IPS-18a (cell line): Measurements from ENCODE around the gene OCIAD2.
"Not testable (repeated sequence)": the region's sequence is repeated elsewhere in the genome, so short reads cannot be mapped to it uniquely, and the experiment has no call there.

Experiments used
- H3K27ac ChIP-seq: one replicate; pipeline ENCODE4 v1.5.1; 2013; ENCODE audit warnings: low read length
- H3K27me3 ChIP-seq: one replicate; pipeline ENCODE4 v1.6.1; 2013; ENCODE audit warnings: mild to moderate bottlenecking, low read length; ENCODE audit not compliant: control insufficient read depth, insufficient read depth
- H3K36me3 ChIP-seq: one replicate; pipeline ENCODE4 v1.6.1; 2013; ENCODE audit warnings: low read depth, low read length; ENCODE audit not compliant: control insufficient read depth
- H3K4me1 ChIP-seq: one replicate; pipeline ENCODE4 v1.6.1; 2013; ENCODE audit warnings: low read depth, low read length; ENCODE audit not compliant: control insufficient read depth
- H3K4me3 ChIP-seq: one replicate; pipeline ENCODE4 v1.5.1; 2013; ENCODE audit warnings: low read length
- H3K9ac ChIP-seq: one replicate; pipeline ENCODE4 v1.6.1; 2013; ENCODE audit warnings: mild to moderate bottlenecking, low read length, moderate library complexity
- H3K9me3 ChIP-seq: one replicate; pipeline ENCODE4 v1.6.1; 2013; ENCODE audit warnings: low read depth, low read length; ENCODE audit not compliant: control insufficient read depth

OCIAD2 gene

DNA sequence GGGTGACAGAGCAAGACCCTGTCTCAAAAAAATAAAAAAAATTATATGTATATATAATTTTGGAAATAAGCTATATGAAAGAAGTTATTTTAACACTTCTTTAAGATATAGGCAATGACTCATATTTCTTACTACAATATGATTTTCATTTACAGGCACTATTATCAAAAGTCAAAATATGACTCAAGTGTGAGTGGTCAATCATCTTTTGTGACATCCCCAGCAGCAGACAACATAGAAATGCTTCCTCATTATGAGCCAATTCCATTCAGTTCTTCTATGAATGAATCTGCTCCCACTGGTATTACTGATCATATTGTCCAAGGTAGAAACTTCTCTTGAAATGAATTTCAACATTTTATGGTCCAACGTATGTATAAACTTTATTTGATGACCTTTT, 54.9 kb downstream of the OCIAD2 start:
- H3K4me3 ChIP-seq: no peak overlapping the region
- H3K4me1 ChIP-seq: no peaks in the 10 kb centered on the region
- H3K9ac ChIP-seq: no peak overlapping the region
- no peaks in the 10 kb centered on the region for H3K9me3 ChIP-seq
- no peaks in the 10 kb centered on the region for H3K27me3 ChIP-seq
- no peak overlapping the region for H3K27ac ChIP-seq
- H3K36me3 ChIP-seq: peaks cover 56% of the 10 kb centered on the region

DNA sequence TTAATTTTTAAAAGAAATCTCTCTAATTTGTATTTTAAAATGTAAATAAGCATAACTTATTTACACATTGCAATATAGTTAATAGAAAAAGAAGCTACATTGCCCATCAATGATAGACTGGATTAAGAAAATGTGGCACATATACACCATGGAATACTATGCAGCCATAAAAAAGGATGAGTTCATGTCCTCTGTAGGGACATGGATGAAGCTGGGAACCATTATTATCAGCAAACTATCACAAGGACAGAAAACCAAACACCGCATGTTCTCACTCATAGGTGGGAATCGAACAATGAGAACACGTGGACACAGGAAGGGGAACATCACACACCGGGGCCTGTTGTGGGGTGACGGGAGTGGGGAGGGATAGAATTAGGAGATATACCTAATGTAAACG, 57.8 kb downstream of the OCIAD2 start:
- H3K9me3 ChIP-seq, H3K27ac ChIP-seq, H3K4me3 ChIP-seq, H3K9ac ChIP-seq, H3K4me1 ChIP-seq, H3K27me3 ChIP-seq: not testable (repeated sequence)
- peaks cover 60% of the 10 kb centered on the region for H3K36me3 ChIP-seq

DNA sequence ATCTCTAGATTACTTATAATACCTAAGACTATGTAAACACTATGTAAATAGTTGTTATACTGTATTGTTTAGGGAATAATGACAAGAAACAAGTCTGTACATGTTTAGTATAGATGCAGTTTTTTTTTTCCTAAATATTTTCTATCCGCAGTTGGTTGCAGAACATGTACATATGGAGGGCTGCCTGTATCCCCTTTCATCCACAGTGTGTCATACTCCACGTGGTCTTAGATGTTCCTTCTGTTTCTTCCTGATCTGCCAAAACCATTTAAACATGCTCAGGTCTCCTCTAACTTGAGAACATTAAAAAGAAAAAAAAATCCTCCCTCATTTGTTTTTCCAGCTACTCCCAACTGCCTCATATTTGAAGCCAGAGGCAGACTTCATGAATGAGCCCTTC, 61.7 kb downstream of the OCIAD2 start:
- no peak overlapping the region for H3K9ac ChIP-seq
- H3K4me1 ChIP-seq: no peaks in the 10 kb centered on the region
- no peaks in the 10 kb centered on the region for H3K27me3 ChIP-seq
- peaks cover 65% of the 10 kb centered on the region for H3K36me3 ChIP-seq
- H3K27ac ChIP-seq: no peak overlapping the region
- H3K4me3 ChIP-seq: no peak overlapping the region
- H3K9me3 ChIP-seq: no peaks in the 10 kb centered on the region

DNA sequence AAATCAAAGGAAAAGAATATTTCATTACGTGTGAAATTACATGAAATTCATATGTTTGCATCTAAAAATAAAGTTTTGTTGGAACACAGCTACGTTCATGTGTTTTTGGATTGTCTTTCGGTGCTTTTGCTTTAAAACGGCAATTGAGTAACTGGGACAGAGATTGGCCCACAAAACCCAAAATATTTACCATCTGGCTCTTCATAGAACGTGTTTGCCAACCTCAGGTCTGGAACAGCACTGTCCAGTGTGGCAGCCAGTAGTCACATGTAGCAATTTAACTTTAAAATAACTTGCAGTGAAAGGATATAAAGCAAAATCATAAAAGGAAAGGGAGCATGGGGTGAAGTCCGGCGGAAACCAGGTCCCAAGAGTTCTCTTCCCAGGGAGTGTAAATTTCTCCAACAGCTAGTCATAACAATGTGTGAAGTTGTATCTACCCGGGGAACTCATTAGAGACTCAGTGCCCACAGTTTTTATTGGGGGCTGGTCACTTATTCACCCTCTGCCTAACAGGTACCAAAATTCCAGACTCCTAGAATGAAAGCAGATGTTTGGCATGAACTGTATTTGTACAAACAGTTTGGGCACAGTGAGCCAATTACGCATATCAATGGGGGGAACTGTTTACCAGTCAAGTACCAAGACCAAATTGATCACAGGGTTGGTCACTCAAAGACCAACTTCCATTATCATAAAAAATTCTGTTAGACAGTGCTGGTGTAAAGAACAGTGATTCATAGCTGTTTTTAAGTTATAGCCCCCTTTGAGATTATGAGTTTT, 65.3 kb downstream of the OCIAD2 start:
- Histone ChIP-seq H3K9ac (no peak overlapping the region), H3K27ac (no peak overlapping the region), H3K9me3 (no peaks in the 10 kb centered on the region), H3K4me1 (no peaks in the 10 kb centered on the region), H3K36me3 (peaks cover 80% of the 10 kb centered on the region), H3K27me3 (no peaks in the 10 kb centered on the region), H3K4me3 (no peak overlapping the region)

DNA sequence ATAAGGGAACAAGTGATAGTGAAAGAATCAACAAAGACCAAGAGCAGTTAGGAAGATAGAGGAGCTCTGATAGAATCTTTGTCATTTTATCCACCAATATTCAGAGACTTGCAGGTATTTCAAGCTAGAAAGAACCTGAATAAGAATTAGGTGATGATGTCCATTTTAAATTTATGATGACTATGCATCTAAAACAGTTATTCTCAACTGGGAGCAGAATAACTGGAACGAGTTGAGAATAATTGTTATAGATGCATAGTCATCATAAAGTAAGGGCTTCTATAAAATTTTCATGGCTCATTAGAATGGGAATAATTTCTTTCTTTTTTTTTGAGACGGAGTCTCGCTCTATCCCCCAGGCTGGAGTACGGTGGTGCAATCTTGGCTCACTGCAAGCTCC, 69.9 kb downstream of the OCIAD2 start:
- no peak overlapping the region for H3K9ac ChIP-seq
- no peaks in the 10 kb centered on the region for H3K9me3 ChIP-seq
- no peaks in the 10 kb centered on the region for H3K4me1 ChIP-seq
- H3K27ac ChIP-seq: no peak overlapping the region
- no peaks in the 10 kb centered on the region for H3K27me3 ChIP-seq
- H3K4me3 ChIP-seq: no peak overlapping the region
- peaks cover 71% of the 10 kb centered on the region for H3K36me3 ChIP-seq
